Epithelial cell of esophagus (primary cell): ENCODE measurements around the gene MGST3.
A peak's percentile ranks its signal among the peaks of the same experiment; 100 is the strongest.
"Not testable (repeated sequence)": the region's sequence is repeated elsewhere in the genome, so short reads cannot be mapped to it uniquely, and the experiment has no call there.

ENCODE experiments used
- DNase-seq: peaks from one replicate; pipeline ENCODE4 v3.0.0; 2010; ENCODE audit warnings: low read depth
- H3K4me3 ChIP-seq: 2 replicates; pipeline ENCODE4 v1.5.1; 2011; ENCODE audit warnings: mild to moderate bottlenecking, low read length, control low read depth
- CTCF ChIP-seq: IDR thresholded peaks from 2 replicates; pipeline ENCODE4 v1.5.1; 2011; ENCODE audit warnings: low read depth, mild to moderate bottlenecking, low read length, control low read depth, inconsistent platforms; ENCODE audit not compliant: insufficient read depth; ENCODE audit errors: missing control alignments

Gene MGST3

GRCh38 chr1:165645654-165646366 lies 14.8 kb downstream of the MGST3 start:
- H3K4me3 ChIP-seq: no peak overlapping the region
- TF ChIP-seq CTCF: no peak
- DNase-seq: peak; percentile 16

- no peak overlapping the region for H3K4me3 ChIP-seq
- no peak for DNase-seq
- no peak for TF ChIP-seq CTCF
Observed at GRCh38 chr1:165647517-165647916, 16.5 kb downstream of the MGST3 start.

- no peak for TF ChIP-seq CTCF
- no peak overlapping the region for H3K4me3 ChIP-seq
- no peak for DNase-seq
Observed at GRCh38 chr1:165647970-165648369, 16.9 kb downstream of the MGST3 start.

GRCh38 chr1:165648919-165649572 lies 18.0 kb downstream of the MGST3 start:
- DNase-seq: no peak
- H3K4me3 ChIP-seq: no peak overlapping the region
- TF ChIP-seq CTCF: no peak

GRCh38 chr1:165650981-165651625 lies 20.1 kb downstream of the MGST3 start:
- H3K4me3 ChIP-seq: no peak overlapping the region
- no peak for TF ChIP-seq CTCF
- no peak for DNase-seq

GRCh38 chr1:165658766-165659580 lies 27.9 kb downstream of the MGST3 start:
- H3K4me3 ChIP-seq, DNase-seq: not testable (repeated sequence)

- no peak overlapping the region for H3K4me3 ChIP-seq
- no peak for TF ChIP-seq CTCF
- DNase-seq: no peak
Observed at GRCh38 chr1:165659581-165659895, 28.5 kb downstream of the MGST3 start.
